ENCODE measurements around the gene SCYL1.
"Not testable (repeated sequence)": the region's sequence is repeated elsewhere in the genome, so short reads cannot be mapped to it uniquely, and the experiment has no call there.

Gene SCYL1

DNA sequence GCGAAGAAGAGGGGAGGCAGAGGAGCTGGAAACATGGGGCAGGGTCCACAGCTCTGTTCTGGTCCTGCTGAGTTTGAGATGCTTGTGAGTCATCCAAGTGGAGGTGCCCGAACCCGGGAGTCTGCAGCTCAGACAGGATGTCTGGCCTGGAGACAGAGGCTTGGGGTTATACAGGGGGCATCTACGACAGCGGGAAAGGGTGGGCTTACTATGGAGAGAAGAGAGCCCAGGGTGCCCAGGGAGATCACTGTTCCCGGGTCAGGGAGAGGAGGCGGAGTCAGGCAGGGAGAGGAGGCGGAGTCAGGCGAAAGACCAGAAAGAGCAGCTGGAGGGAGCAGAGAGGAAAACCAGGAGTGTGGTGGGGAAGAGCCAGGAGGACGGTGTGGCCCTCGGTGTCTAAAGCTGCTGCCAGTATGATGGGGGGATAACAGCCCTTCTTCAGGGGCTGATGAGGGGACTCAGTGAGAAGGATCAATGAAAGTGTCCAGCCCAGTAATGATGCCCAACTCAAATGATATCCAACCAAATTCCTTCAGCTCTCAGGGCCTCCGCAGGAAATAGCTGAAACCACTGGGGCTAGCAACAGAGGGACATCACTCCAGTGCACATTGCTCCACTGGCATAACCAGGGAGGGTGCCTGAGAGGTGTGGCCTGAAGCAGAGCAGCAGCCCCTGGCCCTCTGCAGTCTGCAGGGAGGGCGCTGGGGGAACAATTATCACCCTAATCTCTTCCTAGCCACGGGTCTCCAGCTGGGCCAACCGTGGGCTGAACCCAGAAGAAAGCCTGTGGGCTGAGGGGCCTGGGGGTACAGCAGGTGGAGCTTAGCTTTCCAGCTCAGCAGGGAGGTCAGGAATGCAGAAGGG lies 35.9 kb downstream of the SCYL1 start:
- H3K27me3 ChIP-seq (replicated peaks; ENCODE audit: control insufficient read depth, insufficient read depth, low read length, poor library complexity, severe bottlenecking) = no peaks in the 10 kb centered on the region
- no peaks in the 10 kb centered on the region for H3K9me3 ChIP-seq (ENCODE audit: control insufficient read depth, low read length)
- H3K27ac ChIP-seq (ENCODE audit: insufficient read depth, low read length, poor library complexity, severe bottlenecking) = no peak overlapping the region
- no peak for DNase-seq
- no peaks in the 10 kb centered on the region for H3K36me3 ChIP-seq (ENCODE audit: control insufficient read depth, insufficient read depth, low read length)
- no peak overlapping the region for H3K4me3 ChIP-seq (ENCODE audit: insufficient read depth, low read depth, low read length, poor library complexity, severe bottlenecking)
- H3K4me1 ChIP-seq (ENCODE audit: control insufficient read depth, insufficient read depth, low read length, poor library complexity, severe bottlenecking) = peaks cover 43% of the 10 kb centered on the region

DNA sequence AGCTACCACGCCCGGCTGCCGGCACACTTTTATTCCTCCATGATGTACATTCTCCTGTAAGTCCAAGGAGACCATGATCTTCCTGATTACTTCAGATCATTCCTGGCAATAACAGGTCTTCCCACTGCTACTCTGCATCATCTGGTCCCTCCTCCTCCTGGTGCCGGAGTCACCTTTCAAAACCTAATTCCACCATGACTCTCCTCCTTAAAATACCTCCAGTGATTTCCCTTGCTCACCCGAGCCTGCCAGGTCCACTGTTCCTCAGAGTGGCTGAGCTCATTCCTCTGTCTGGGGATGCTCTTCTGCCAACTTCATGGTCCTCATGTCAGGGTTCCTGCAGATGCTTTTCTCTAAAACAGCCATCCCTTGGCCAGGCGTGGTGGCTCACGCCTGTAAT lies 37.1 kb downstream of the SCYL1 start:
- Histone ChIP-seq H3K4me1 (ENCODE audit: control insufficient read depth, insufficient read depth, low read length, poor library complexity, severe bottlenecking) (peaks cover 46% of the 10 kb centered on the region), H3K27me3 (replicated peaks; ENCODE audit: control insufficient read depth, insufficient read depth, low read length, poor library complexity, severe bottlenecking) (no peaks in the 10 kb centered on the region), H3K27ac (ENCODE audit: insufficient read depth, low read length, poor library complexity, severe bottlenecking) (no peak overlapping the region), H3K4me3 (ENCODE audit: insufficient read depth, low read depth, low read length, poor library complexity, severe bottlenecking) (no peak overlapping the region), H3K9me3 (ENCODE audit: control insufficient read depth, low read length) (no peaks in the 10 kb centered on the region), H3K36me3 (ENCODE audit: control insufficient read depth, insufficient read depth, low read length) (no peaks in the 10 kb centered on the region)
- no peak for DNase-seq

DNA sequence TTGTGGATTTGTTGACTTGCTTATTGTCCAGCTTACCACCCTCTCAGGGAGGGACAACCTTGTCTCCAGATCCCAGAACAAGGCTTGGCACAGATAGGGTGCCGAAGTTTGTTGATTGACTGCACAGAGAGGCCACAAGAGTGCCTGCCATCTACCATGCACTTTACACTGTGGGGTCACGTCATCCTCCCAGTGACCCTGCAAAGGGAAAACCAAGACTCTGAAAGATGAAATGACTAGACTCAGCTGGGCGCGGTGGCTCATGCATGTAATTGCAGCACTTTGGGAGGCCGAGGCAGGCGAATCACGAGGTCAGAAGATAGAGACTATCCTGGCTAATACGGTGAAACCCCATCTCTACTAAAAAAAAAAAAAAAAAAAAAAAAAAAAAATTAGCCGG lies 37.9 kb downstream of the SCYL1 start:
- Histone ChIP-seq H3K9me3 (ENCODE audit: control insufficient read depth, low read length) (no peaks in the 10 kb centered on the region), H3K4me3 (ENCODE audit: insufficient read depth, low read depth, low read length, poor library complexity, severe bottlenecking) (no peak overlapping the region), H3K36me3 (ENCODE audit: control insufficient read depth, insufficient read depth, low read length) (no peaks in the 10 kb centered on the region), H3K4me1 (ENCODE audit: control insufficient read depth, insufficient read depth, low read length, poor library complexity, severe bottlenecking) (peaks cover 46% of the 10 kb centered on the region), H3K27me3 (replicated peaks; ENCODE audit: control insufficient read depth, insufficient read depth, low read length, poor library complexity, severe bottlenecking) (no peaks in the 10 kb centered on the region), H3K27ac (ENCODE audit: insufficient read depth, low read length, poor library complexity, severe bottlenecking) (no peak overlapping the region)
- no peak for DNase-seq

DNA sequence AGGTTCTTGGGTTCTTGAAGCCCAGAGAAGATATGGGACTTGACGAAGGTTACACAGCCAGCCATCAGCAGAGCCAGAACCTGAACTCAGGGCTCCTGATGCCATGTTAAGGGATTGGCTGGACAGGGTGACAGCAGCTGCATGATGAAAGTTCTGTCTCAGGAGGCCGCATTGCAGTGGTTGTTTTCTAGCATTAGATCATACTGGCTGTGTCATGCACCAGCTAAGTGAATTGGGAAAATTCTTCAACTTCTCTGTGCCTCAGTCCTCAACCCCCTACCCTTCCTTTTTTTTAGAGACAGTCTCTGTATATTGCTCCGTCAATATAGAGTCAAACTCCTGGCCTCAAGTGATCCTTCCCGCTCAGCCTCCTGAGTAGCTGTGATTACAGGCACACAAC lies 38.7 kb downstream of the SCYL1 start:
- no peaks in the 10 kb centered on the region for H3K9me3 ChIP-seq (ENCODE audit: control insufficient read depth, low read length)
- no peaks in the 10 kb centered on the region for H3K27me3 ChIP-seq (replicated peaks; ENCODE audit: control insufficient read depth, insufficient read depth, low read length, poor library complexity, severe bottlenecking)
- H3K27ac ChIP-seq (ENCODE audit: insufficient read depth, low read length, poor library complexity, severe bottlenecking) = no peak overlapping the region
- no peak overlapping the region for H3K4me3 ChIP-seq (ENCODE audit: insufficient read depth, low read depth, low read length, poor library complexity, severe bottlenecking)
- DNase-seq = no peak
- H3K4me1 ChIP-seq (ENCODE audit: control insufficient read depth, insufficient read depth, low read length, poor library complexity, severe bottlenecking) = peaks cover 50% of the 10 kb centered on the region
- H3K36me3 ChIP-seq (ENCODE audit: control insufficient read depth, insufficient read depth, low read length) = no peaks in the 10 kb centered on the region

DNA sequence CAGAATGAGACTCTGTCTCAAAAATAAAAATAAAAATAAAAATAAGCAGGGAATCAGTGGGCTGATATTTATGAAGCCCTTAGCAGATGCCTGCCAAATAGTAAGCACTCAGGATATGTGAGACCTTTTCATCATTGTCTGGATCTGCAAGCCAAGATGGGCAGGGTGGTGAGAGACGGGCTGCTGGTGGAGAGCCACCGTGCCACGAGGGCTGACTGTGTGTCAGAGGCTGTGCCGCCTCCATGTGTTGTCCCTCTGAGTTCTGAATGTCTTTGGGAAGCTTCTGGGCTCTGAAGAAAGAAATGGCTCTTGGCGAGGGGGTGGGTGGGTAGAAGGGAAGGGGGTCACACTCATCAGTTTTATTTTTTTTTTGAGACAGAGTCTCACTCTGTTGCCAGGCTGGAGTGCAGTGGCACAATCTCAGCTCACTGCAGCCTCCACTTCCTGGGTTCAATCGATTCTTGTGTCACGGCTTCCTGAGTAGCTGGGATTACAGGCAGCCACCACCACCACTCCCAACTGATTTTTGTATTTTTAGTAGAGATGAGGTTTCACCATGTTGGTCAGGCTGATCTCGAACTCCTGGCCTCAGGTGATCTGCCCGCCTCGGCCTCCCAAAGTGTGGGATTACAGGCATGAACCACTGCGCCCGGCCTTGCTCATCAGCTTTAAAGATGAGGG lies 40.1 kb downstream of the SCYL1 start:
- DNase-seq; H3K36me3 ChIP-seq (ENCODE audit: control insufficient read depth, insufficient read depth, low read length); H3K9me3 ChIP-seq (ENCODE audit: control insufficient read depth, low read length); H3K4me3 ChIP-seq (ENCODE audit: insufficient read depth, low read depth, low read length, poor library complexity, severe bottlenecking); H3K27me3 ChIP-seq (replicated peaks; ENCODE audit: control insufficient read depth, insufficient read depth, low read length, poor library complexity, severe bottlenecking): not testable (repeated sequence)
- Histone ChIP-seq H3K27ac (ENCODE audit: insufficient read depth, low read length, poor library complexity, severe bottlenecking) (peak overlapping the region; percentile 66), H3K4me1 (ENCODE audit: control insufficient read depth, insufficient read depth, low read length, poor library complexity, severe bottlenecking) (peaks cover 56% of the 10 kb centered on the region)

DNA sequence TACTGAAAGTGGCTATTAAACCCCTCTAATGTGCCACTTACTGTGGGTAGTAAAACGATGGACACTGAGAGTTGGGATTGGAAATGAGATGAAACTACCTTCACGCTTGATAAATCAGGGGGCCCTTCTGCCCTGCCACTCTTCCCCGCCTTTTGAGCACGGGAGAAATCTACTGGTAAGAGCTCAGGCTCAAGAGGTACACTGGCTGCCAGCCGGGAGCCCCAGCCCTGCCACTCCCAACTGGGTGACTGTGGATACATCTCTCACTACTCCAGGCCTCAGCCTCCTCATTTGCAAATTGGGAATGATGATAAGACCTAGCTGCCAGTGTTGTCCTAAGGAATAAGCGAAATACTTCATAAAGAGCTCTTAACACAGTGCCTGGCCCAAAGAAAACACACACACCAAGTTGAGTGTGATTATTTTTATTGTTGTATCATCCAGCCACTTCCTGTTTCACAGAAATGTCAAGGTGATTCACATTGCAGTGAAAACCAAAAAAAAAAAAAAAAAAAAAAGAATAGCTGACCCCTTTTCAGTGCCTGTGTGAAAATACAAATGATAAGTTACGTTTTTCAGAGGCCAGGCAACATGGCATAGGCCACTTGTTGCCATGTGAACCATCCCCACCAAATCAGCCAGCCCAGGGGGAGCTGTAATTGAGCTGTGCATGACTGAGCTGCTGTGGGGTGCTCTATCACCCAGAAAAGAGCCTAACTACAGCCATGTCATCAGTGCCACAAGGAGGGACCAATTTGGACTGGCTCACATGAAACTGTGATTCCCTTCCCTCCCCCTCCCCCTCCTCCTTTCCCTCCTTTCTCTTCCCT lies 41.0 kb downstream of the SCYL1 start:
- no peak overlapping the region for H3K4me3 ChIP-seq (ENCODE audit: insufficient read depth, low read depth, low read length, poor library complexity, severe bottlenecking)
- peak in 2 of 3 donors; percentile 51 to 60 for DNase-seq
- H3K4me1 ChIP-seq (ENCODE audit: control insufficient read depth, insufficient read depth, low read length, poor library complexity, severe bottlenecking) = peaks cover 55% of the 10 kb centered on the region
- H3K27ac ChIP-seq (ENCODE audit: insufficient read depth, low read length, poor library complexity, severe bottlenecking) = peak overlapping the region; percentile 66
- H3K36me3 ChIP-seq (ENCODE audit: control insufficient read depth, insufficient read depth, low read length) = no peaks in the 10 kb centered on the region
- H3K9me3 ChIP-seq (ENCODE audit: control insufficient read depth, low read length) = no peaks in the 10 kb centered on the region
- no peaks in the 10 kb centered on the region for H3K27me3 ChIP-seq (replicated peaks; ENCODE audit: control insufficient read depth, insufficient read depth, low read length, poor library complexity, severe bottlenecking)

DNA sequence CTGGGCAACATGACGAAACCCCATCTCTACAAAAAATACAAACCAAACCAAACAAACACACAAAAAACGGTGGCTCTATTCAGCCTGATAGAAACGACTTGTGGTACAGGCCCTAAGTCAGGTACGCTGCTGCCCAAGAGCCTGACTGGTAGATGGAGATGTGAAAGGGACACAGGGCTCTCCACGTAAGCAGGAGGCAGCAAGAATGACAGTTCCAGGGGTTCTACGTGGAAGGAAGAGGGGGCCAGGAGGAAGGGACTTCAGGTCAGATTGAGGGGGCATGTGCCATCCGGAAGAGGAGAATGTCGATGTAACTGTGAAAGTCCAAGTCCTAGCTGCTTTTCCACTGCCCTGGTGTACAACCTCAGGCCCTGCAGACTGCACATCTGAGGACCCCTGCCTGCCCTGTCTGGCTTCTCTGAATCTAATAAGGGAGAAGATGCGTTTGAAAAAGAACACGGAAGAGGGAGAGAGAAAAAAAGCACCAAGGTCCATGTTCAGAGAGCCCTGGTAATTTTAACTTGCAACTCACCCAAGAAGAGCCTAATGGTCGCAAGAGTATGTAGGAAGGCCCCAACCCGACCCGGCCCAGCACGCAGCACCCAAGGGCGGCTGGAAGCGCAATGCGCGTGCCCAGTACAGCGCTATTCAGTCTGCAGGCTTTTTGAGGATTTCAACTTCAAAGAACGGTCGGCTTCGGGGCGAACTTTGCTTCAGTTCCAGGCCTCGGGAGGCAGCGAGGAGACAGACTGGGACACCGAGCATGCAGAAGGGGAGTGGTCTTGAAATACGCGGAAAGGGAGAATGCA lies 44.5 kb downstream of the SCYL1 start:
- no peak for DNase-seq
- H3K4me1 ChIP-seq (ENCODE audit: control insufficient read depth, insufficient read depth, low read length, poor library complexity, severe bottlenecking) = peaks cover 77% of the 10 kb centered on the region
- no peaks in the 10 kb centered on the region for H3K36me3 ChIP-seq (ENCODE audit: control insufficient read depth, insufficient read depth, low read length)
- H3K27ac ChIP-seq (ENCODE audit: insufficient read depth, low read length, poor library complexity, severe bottlenecking) = peak overlapping the region; percentile 98
- H3K9me3 ChIP-seq (ENCODE audit: control insufficient read depth, low read length) = no peaks in the 10 kb centered on the region
- peak overlapping the region; percentile 95 for H3K4me3 ChIP-seq (ENCODE audit: insufficient read depth, low read depth, low read length, poor library complexity, severe bottlenecking)
- no peaks in the 10 kb centered on the region for H3K27me3 ChIP-seq (replicated peaks; ENCODE audit: control insufficient read depth, insufficient read depth, low read length, poor library complexity, severe bottlenecking)

DNA sequence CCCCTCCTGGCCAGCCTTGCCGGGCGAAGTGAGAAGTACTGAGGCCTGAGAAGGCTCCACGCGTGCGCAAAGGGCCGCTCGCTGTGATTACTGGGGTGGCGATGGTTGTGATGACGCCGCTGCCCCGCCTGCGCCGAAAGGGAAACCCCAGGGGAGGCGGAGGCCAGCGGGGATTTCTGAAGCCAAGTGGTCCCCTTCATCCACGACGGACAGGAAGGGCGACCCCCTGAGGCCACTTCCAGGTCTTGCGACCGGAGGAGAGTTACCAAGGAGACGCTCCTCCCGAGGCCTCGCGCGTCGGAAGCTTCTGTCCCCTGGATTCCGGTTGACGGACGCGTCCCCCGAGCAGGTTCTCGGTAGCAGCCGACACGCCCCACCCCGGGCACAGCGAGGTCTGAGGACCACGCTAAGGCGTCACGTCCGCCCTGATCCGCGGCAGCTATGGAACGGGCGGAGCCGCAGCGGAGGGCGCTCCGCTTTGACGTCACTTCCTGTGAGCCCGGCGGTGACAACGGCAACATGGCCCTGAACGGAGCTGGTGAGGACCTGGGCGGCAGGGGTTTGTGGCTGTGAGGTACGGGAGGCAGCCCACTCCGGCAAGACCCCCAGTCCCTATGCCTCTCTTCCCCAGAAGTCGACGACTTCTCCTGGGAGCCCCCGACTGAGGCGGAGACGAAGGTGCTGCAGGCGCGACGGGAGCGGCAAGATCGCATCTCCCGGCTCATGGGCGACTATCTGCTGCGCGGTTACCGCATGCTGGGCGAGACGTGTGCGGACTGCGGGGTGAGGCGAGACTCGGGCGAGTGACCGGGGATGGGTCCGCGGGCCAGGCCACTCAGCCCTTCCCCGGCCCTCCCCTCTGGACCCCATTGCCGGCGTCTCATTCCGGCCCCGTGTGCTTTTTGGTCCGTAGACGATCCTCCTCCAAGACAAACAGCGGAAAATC lies 45.4 kb downstream of the SCYL1 start, which contains the start of gene ZNRD2:
TSS of gene ZNRD2 (plus strand) at position 505 of the 946 bp plus-strand sequence. CDS start at position 520, 15 bp downstream.
- DNase-seq = peak; percentile 96 to 97 (median 97)

More for the DNA sequence above, 45.4 kb downstream of the SCYL1 start, which contains the start of gene ZNRD2:
- Histone ChIP-seq H3K4me3 (ENCODE audit: insufficient read depth, low read depth, low read length, poor library complexity, severe bottlenecking) (peak within 1 kb of the TSS; percentile 95), H3K4me1 (ENCODE audit: control insufficient read depth, insufficient read depth, low read length, poor library complexity, severe bottlenecking) (peaks cover 78% of the 10 kb centered on the region), H3K27ac (ENCODE audit: insufficient read depth, low read length, poor library complexity, severe bottlenecking) (peak within 1 kb of the TSS; percentile 98), H3K9me3 (ENCODE audit: control insufficient read depth, low read length) (no peaks in the 10 kb centered on the region), H3K27me3 (replicated peaks; ENCODE audit: control insufficient read depth, insufficient read depth, low read length, poor library complexity, severe bottlenecking) (no peaks in the 10 kb centered on the region), H3K36me3 (ENCODE audit: control insufficient read depth, insufficient read depth, low read length) (no peaks in the 10 kb centered on the region)

All from effector memory CD4-positive, alpha-beta T cell (primary cell).